ENCODE results near the gene COLEC11. TPM values are rescaled to one million over a fixed set of nuclear protein-coding genes. Genes with fewer than 3 reads are reported as not detected.
"Not testable (repeated sequence)": the region's sequence is repeated elsewhere in the genome, so short reads cannot be mapped to it uniquely, and the experiment has no call there.

The COLEC11 gene
- total RNA-seq, 4 donors from 2014 or later = 0.34 to 0.84 (median 0.59) TPM; not detected in 1

- 79 to 85% methylated on average over 32 to 33 of the region's 33 CpGs for WGBS, 2 donors
- peak; percentile 37 to 73 for DNase-seq (ENCODE audit: low spot score in 2 of 2)
- no peak overlapping the region for H3K4me3 ChIP-seq (ENCODE audit: low read depth, poor library complexity, severe bottlenecking)
- no peak for TF ChIP-seq POLR2A (IDR thresholded peaks at IDR 0.05)
- no peak for TF ChIP-seq CTCF (IDR thresholded peaks at IDR 0.05)
- intact Hi-C loops (cut with DNase I; ENCODE audit: low total_unique reads) = no loop called here
These were observed 38.4 kb downstream of the COLEC11 start for GRCh38 chr2:3633089-3633981.

GRCh38 chr2:3633982-3634595 lies 39.2 kb downstream of the COLEC11 start:
- peak in 1 of 2 donors; percentile 54 for DNase-seq (ENCODE audit: low spot score in 2 of 2)
- WGBS, 2 donors = 75 to 76% methylated on average over 11 of the region's 11 CpGs
- TF ChIP-seq CTCF (IDR thresholded peaks at IDR 0.05) (no peak), POLR2A (IDR thresholded peaks at IDR 0.05) (no peak)
- H3K4me3 ChIP-seq (ENCODE audit: low read depth, poor library complexity, severe bottlenecking) = no peak overlapping the region
- intact Hi-C loops (cut with DNase I; ENCODE audit: low total_unique reads) = no loop called here

- TF ChIP-seq CTCF (IDR thresholded peaks at IDR 0.05) (no peak), POLR2A (IDR thresholded peaks at IDR 0.05) (no peak)
- H3K4me3 ChIP-seq (ENCODE audit: low read depth, poor library complexity, severe bottlenecking) = no peak overlapping the region
- 58 to 71% methylated on average over 9 to 12 of the region's 12 CpGs for WGBS, 2 donors
- intact Hi-C loops (cut with DNase I; ENCODE audit: low total_unique reads) = no loop called here
- peak in 1 of 2 donors; percentile 76 for DNase-seq (ENCODE audit: low spot score in 2 of 2)
These were observed 39.7 kb downstream of the COLEC11 start for GRCh38 chr2:3634596-3635121.

- 29 to 34% methylated on average over 29 of the region's 29 CpGs for WGBS, 2 donors
- peak in 1 of 2 donors; percentile 80 for DNase-seq (ENCODE audit: low spot score in 2 of 2)
- H3K4me3 ChIP-seq (ENCODE audit: low read depth, poor library complexity, severe bottlenecking) = no peak overlapping the region
- intact Hi-C loops (cut with DNase I; ENCODE audit: low total_unique reads) = no loop called here
- no peak for TF ChIP-seq POLR2A (IDR thresholded peaks at IDR 0.05)
- no peak for TF ChIP-seq CTCF (IDR thresholded peaks at IDR 0.05)
These were observed 40.5 kb downstream of the COLEC11 start for GRCh38 chr2:3635171-3635974.

GRCh38 chr2:3635975-3636327 lies 41.0 kb downstream of the COLEC11 start:
- 63 to 85% methylated on average over 16 of the region's 16 CpGs for WGBS, 2 donors
- DNase-seq (ENCODE audit: low spot score in 2 of 2); intact Hi-C loops (cut with DNase I; ENCODE audit: low total_unique reads); H3K4me3 ChIP-seq (ENCODE audit: low read depth, poor library complexity, severe bottlenecking): not testable (repeated sequence)
